Measurements from ENCODE around the gene PARD6A. TPM values are rescaled to one million over a fixed set of nuclear protein-coding genes. Genes with fewer than 3 reads are reported as not detected.

Gene PARD6A
- total and polyA plus RNA-seq, 2 of the 13 experiments (the other 11 are each of a cell fraction or from before 2014, with no cell fraction given), result 3.5 to 4.3 TPM

DNA sequence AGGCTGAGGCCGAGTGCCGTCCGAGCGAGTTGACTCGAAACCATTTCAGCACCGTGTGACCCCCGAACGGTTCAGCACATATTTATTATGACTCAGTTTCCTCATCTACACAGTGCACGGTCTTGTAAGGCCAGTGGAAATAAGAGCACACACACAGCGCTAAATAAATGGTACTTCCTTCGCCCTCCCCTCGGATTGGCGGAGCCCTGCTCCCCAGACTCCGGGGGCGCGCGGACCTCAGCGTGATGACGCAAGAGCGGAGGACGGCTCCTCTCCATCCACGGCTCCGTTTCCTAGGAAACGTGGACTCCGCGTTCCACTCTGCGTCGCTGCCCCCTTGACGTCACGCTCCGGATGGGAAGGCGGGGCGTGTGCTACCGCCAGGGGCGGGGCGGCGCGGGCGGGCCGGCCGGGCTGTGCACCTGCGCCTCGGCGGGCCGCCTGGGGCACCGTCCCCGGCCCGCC, at the start of gene PARD6A (continued):
- TF ChIP-seq, protein P1, sequence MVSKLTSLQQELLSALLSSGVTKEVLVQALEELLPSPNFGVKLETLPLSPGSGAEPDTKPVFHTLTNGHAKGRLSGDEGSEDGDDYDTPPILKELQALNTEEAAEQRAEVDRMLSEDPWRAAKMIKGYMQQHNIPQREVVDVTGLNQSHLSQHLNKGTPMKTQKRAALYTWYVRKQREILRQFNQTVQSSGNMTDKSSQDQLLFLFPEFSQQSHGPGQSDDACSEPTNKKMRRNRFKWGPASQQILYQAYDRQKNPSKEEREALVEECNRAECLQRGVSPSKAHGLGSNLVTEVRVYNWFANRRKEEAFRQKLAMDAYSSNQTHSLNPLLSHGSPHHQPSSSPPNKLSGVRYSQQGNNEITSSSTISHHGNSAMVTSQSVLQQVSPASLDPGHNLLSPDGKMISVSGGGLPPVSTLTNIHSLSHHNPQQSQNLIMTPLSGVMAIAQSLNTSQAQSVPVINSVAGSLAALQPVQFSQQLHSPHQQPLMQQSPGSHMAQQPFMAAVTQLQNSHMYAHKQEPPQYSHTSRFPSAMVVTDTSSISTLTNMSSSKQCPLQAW (CRISPR knock-in tag; IDR thresholded peaks at IDR 0.05), result no peak
- TF ChIP-seq, protein P2, sequence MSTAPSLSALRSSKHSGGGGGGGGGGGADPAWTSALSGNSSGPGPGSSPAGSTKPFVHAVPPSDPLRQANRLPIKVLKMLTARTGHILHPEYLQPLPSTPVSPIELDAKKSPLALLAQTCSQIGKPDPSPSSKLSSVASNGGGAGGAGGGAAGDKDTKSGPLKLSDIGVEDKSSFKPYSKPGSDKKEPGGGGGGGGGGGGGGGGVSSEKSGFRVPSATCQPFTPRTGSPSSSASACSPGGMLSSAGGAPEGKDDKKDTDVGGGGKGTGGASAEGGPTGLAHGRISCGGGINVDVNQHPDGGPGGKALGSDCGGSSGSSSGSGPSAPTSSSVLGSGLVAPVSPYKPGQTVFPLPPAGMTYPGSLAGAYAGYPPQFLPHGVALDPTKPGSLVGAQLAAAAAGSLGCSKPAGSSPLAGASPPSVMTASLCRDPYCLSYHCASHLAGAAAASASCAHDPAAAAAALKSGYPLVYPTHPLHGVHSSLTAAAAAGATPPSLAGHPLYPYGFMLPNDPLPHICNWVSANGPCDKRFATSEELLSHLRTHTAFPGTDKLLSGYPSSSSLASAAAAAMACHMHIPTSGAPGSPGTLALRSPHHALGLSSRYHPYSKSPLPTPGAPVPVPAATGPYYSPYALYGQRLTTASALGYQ (CRISPR knock-in tag; IDR thresholded peaks at IDR 0.05), result no peak
- TF ChIP-seq, protein P3, sequence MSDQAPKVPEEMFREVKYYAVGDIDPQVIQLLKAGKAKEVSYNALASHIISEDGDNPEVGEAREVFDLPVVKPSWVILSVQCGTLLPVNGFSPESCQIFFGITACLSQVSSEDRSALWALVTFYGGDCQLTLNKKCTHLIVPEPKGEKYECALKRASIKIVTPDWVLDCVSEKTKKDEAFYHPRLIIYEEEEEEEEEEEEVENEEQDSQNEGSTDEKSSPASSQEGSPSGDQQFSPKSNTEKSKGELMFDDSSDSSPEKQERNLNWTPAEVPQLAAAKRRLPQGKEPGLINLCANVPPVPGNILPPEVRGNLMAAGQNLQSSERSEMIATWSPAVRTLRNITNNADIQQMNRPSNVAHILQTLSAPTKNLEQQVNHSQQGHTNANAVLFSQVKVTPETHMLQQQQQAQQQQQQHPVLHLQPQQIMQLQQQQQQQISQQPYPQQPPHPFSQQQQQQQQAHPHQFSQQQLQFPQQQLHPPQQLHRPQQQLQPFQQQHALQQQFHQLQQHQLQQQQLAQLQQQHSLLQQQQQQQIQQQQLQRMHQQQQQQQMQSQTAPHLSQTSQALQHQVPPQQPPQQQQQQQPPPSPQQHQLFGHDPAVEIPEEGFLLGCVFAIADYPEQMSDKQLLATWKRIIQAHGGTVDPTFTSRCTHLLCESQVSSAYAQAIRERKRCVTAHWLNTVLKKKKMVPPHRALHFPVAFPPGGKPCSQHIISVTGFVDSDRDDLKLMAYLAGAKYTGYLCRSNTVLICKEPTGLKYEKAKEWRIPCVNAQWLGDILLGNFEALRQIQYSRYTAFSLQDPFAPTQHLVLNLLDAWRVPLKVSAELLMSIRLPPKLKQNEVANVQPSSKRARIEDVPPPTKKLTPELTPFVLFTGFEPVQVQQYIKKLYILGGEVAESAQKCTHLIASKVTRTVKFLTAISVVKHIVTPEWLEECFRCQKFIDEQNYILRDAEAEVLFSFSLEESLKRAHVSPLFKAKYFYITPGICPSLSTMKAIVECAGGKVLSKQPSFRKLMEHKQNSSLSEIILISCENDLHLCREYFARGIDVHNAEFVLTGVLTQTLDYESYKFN (CRISPR knock-in tag; conservative IDR thresholded peaks at IDR 0.05), result no peak
- TF ChIP-seq ZNF44 (CRISPR knock-in tag; IDR thresholded peaks at IDR 0.05), result no peak
- TF ChIP-seq ZNF34 (CRISPR knock-in tag; IDR thresholded peaks at IDR 0.05; ENCODE audit: borderline replicate concordance), result no peak
- peak; percentile 91 for TF ChIP-seq ZFP36L1 (CRISPR knock-in tag; IDR thresholded peaks at IDR 0.05)
- no peak for TF ChIP-seq NCOR1 (IDR thresholded peaks at IDR 0.05; ENCODE audit: borderline replicate concordance, low read length)
- no peak for TF ChIP-seq HDAC6 (IDR thresholded peaks at IDR 0.05; ENCODE audit: low read depth, low read length)
- TF ChIP-seq, protein P4, sequence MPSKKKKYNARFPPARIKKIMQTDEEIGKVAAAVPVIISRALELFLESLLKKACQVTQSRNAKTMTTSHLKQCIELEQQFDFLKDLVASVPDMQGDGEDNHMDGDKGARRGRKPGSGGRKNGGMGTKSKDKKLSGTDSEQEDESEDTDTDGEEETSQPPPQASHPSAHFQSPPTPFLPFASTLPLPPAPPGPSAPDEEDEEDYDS (CRISPR knock-in tag; IDR thresholded peaks at IDR 0.05), result peak; percentile 47; the same call in 1 of the 2 replicates
- TF ChIP-seq ZNF235 (CRISPR knock-in tag; IDR thresholded peaks at IDR 0.05; ENCODE audit: borderline replicate concordance), result 0 out of 2 replicates have a peak, but pooled peaks have one; percentile 53
- no peak for TF ChIP-seq NFE2 (CRISPR knock-in tag; IDR thresholded peaks at IDR 0.05)
- TF ChIP-seq, protein P5, sequence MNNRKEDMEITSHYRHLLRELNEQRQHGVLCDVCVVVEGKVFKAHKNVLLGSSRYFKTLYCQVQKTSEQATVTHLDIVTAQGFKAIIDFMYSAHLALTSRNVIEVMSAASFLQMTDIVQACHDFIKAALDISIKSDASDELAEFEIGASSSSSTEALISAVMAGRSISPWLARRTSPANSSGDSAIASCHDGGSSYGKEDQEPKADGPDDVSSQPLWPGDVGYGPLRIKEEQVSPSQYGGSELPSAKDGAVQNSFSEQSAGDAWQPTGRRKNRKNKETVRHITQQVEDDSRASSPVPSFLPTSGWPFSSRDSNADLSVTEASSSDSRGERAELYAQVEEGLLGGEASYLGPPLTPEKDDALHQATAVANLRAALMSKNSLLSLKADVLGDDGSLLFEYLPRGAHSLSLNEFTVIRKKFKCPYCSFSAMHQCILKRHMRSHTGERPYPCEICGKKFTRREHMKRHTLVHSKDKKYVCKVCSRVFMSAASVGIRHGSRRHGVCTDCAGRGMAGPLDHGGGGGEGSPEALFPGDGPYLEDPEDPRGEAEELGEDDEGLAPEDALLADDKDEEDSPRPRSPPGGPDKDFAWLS (CRISPR knock-in tag; IDR thresholded peaks at IDR 0.05; ENCODE audit: borderline replicate concordance), result no peak
- peak; percentile 92 for TF ChIP-seq CREM (IDR thresholded peaks at IDR 0.05)
- TF ChIP-seq CREM (CRISPR knock-in tag; IDR thresholded peaks at IDR 0.05), result peak; percentile 83
- TF ChIP-seq, protein P6, sequence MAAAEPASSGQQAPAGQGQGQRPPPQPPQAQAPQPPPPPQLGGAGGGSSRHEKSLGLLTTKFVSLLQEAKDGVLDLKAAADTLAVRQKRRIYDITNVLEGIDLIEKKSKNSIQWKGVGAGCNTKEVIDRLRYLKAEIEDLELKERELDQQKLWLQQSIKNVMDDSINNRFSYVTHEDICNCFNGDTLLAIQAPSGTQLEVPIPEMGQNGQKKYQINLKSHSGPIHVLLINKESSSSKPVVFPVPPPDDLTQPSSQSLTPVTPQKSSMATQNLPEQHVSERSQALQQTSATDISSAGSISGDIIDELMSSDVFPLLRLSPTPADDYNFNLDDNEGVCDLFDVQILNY (CRISPR knock-in tag; conservative IDR thresholded peaks at IDR 0.05), result 0 out of 2 replicates have a peak, but pooled peaks have one; percentile 20
- TF ChIP-seq, protein P7, sequence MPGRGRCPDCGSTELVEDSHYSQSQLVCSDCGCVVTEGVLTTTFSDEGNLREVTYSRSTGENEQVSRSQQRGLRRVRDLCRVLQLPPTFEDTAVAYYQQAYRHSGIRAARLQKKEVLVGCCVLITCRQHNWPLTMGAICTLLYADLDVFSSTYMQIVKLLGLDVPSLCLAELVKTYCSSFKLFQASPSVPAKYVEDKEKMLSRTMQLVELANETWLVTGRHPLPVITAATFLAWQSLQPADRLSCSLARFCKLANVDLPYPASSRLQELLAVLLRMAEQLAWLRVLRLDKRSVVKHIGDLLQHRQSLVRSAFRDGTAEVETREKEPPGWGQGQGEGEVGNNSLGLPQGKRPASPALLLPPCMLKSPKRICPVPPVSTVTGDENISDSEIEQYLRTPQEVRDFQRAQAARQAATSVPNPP (CRISPR knock-in tag; IDR thresholded peaks at IDR 0.05), result no peak; the same call in 1 of the 2 replicates

Data from HepG2 (cell line).